NB4 (cell line): ENCODE data around the gene EVC.

Source experiments
- DNase-seq: peaks from one replicate; pipeline ENCODE4 v3.0.0; 2010; ENCODE audit warnings: low read depth
- H3K4me3 ChIP-seq: one replicate; pipeline ENCODE4 v1.5.1; 2011; ENCODE audit warnings: mild to moderate bottlenecking, low read depth, low read length, moderate library complexity
- MYC ChIP-seq: IDR thresholded peaks from 2 replicates; pipeline ENCODE4 v1.6.1; 2011; ENCODE audit warnings: low read depth, low read length
- POLR2A ChIP-seq: IDR thresholded peaks from 2 replicates; pipeline ENCODE4 v1.6.1; 2011; ENCODE audit warnings: mild to moderate bottlenecking; ENCODE audit not compliant: insufficient read length; ENCODE audit errors: extremely low read depth
- TF ChIP-seq, protein P1 (sequence below): IDR thresholded peaks from one replicate; pipeline ENCODE4 v1.5.1; 2012; ENCODE audit warnings: low read depth, low read length
- TF ChIP-seq, protein P2 (sequence below): IDR thresholded peaks from 2 replicates; pipeline ENCODE4 v1.6.1; 2011; ENCODE audit warnings: low read depth, low read length

Gene EVC

DNA sequence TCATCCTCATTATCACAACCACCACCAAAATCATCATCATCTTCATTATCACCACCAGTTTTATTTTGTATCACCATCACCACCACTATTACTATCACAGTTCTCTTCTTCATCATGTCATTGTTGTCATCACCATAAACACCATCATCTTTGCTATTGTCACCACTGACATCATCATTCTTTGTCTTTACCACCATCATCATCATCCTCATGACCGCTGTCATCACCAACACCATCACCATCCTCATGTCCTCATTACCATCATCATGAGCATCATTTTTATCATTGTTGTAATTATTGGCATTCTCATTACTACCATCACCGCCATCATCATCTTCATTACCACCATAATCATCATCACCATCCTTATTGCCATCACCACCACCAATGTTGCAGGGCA lies 31.4 kb downstream of the EVC start:
- DNase-seq: no peak
- H3K4me3 ChIP-seq: no peak overlapping the region
- TF ChIP-seq, protein P1, sequence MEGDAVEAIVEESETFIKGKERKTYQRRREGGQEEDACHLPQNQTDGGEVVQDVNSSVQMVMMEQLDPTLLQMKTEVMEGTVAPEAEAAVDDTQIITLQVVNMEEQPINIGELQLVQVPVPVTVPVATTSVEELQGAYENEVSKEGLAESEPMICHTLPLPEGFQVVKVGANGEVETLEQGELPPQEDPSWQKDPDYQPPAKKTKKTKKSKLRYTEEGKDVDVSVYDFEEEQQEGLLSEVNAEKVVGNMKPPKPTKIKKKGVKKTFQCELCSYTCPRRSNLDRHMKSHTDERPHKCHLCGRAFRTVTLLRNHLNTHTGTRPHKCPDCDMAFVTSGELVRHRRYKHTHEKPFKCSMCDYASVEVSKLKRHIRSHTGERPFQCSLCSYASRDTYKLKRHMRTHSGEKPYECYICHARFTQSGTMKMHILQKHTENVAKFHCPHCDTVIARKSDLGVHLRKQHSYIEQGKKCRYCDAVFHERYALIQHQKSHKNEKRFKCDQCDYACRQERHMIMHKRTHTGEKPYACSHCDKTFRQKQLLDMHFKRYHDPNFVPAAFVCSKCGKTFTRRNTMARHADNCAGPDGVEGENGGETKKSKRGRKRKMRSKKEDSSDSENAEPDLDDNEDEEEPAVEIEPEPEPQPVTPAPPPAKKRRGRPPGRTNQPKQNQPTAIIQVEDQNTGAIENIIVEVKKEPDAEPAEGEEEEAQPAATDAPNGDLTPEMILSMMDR: no peak
- TF ChIP-seq MYC: no peak
- TF ChIP-seq, protein P2, sequence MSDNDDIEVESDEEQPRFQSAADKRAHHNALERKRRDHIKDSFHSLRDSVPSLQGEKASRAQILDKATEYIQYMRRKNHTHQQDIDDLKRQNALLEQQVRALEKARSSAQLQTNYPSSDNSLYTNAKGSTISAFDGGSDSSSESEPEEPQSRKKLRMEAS: no peak
- TF ChIP-seq POLR2A: no peak

DNA sequence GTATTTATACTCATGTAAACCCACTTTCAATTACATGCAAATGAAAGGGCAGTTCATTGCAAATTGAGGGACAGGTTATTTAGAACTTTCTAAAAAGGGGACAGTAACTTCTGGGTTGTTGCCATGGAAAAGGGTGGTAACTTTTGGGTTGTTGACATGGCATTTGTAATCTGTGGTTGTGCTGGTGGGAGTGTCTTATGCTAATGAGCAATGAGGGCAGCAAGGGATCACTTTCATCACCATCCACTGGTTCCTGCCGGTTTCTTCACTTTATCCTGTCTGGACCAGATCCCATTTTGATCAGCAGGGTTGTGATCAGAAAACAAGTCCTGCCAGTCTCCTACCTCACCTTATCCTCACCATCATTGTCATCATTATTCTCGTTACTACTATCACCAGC lies 32.0 kb downstream of the EVC start:
- no peak overlapping the region for H3K4me3 ChIP-seq
- TF ChIP-seq, protein P2: no peak
- TF ChIP-seq POLR2A: no peak
- no peak for TF ChIP-seq MYC
- TF ChIP-seq, protein P1: no peak
- no peak for DNase-seq

DNA sequence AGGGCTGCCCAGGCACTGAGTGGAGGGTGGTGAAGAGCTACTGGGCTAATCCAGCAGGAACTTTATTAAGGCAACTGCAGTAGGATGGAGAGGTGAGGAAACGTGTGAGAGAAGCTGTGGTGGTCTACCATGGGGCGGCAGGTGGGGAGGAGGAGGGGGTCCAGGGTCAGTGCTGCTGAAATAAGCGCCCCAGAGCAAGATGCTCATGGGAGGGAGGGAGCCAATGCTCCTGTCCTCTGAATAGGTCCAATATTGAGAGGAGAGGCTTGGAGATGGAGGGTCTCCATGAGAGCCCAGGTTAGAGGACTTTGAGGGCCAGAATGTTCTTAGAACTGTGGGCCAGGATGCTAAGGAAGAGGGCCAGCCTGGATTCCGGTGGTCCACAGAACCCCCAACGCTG lies 35.2 kb downstream of the EVC start:
- no peak for TF ChIP-seq MYC
- TF ChIP-seq, protein P1: no peak
- TF ChIP-seq, protein P2: no peak
- no peak for TF ChIP-seq POLR2A

DNA sequence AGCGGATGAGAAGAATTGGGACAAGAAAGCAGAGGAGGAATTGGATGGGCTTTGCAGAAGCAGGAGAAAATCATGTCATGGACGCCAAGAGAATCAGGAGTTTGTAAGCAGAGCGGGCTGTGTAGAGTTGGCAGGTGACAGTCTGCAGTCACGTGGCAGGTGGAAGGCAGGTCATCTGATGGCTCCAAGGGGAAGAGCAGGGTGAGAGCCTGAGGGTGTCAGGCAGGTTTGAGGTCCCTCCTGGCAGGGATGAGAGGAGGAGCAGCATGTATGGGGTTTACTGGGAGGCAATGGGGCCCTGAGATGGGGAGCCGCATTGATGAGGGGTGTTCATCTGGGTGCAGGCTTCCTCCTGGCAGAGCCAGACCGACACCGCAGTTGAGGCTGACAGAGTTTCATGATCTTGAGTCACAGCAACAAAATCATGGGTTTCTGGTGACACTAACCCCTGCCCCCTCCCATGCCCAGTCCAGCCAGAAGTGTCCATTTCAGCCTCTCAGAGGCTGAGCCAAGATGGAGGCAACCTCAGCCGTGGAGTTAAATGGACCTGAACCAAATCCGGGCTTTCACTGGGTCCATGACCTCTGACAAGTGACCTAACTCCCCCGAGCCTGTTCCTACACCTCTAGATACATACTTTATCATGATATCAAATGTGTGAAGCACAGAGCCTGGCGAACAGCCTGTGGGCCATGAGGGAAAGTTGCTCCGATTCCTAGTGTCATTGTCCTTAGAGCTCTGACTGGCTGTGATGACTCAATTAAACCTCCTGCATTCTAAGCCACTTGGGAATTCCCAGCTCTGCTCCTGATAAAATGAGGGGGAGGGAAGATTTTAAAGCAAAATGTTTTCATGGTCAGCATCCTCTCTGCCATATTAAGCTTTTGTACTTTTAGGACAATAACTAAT lies 36.1 kb downstream of the EVC start:
- no peak for DNase-seq
- no peak overlapping the region for H3K4me3 ChIP-seq
- TF ChIP-seq, protein P1: no peak
- TF ChIP-seq MYC (no peak), POLR2A (no peak)
- TF ChIP-seq, protein P2: no peak

More for the DNA sequence above, 35.2 kb downstream of the EVC start:
- H3K4me3 ChIP-seq: no peak overlapping the region
- no peak for DNase-seq

DNA sequence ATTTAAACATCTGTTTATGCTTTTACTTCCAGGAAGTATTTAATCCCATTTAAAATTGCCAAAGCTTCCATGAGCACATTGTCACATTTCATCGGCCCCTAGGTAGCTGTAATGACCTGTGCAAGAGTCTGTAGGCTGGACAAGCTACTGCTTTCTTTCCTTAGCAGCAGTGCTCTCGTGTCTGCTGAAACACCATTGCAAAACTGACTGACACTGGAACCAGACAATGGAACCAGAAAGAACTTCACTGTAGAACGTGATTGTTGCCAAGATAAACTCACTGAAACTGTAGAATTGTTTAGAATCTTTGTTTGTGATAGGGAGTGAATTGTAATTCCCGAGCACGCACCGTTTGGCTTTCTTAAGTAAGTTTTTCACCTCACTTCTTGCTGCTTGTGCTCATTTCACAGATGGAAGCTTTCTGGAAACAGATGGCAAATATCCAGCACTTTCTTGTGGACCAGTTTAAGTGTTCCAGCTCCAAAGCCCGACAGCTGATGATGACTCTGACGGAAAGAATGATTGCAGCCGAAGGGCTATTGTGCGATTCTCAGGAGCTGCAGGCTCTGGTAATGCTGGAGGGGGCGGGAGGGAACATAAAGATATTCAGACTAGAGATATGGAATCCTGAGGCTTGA lies 36.9 kb downstream of the EVC start:
- no peak for TF ChIP-seq POLR2A
- TF ChIP-seq MYC: no peak
- TF ChIP-seq, protein P1: no peak
- TF ChIP-seq, protein P2: no peak
- DNase-seq: no peak
- H3K4me3 ChIP-seq: no peak overlapping the region
